Fibroblast of skin of left biceps (primary cell): ENCODE results near the gene RBP5.

Experiments used
- DNase-seq, 2 experiments: peaks; one replicate each; pipeline ENCODE4 v3.0.0-alpha.2; 2013; ENCODE audit warnings: low read depth in 2 of 2

The RBP5 gene

DNA sequence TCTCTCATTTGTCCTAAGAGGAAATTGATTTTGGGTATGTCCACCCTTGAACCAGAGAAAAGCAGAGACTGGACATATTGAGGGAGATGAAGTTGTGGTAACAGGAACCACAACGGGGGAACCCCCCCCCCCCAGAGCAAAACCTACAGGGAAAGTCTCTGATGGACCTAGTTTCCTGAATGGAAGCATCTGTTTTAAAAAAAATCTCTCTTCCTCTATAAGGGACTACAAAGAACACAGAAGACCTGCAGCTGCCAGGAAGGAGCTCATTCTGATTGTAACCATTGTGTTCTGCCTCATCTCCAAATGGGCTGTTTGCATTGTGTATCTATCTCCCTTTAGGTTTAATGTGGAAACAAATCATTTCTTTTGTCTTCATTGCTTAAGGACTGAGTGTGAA is 54.7 kb downstream of the RBP5 start:
- no peak for DNase-seq
